ENCODE data around the gene KNSTRN.

Gene KNSTRN

GRCh38 chr15:40410476-40410875, 28.0 kb downstream of the KNSTRN start:
- H3K27ac ChIP-seq (ENCODE audit: low read depth, low read length): no peak overlapping the region
- H3K9me3 ChIP-seq (ENCODE audit: control insufficient read depth, insufficient read depth, low read depth, low read length): no peaks in the 10 kb centered on the region
- no peaks in the 10 kb centered on the region for H3K27me3 ChIP-seq (ENCODE audit: control insufficient read depth, insufficient read depth, low read length)
- no peak overlapping the region for H3K4me3 ChIP-seq (ENCODE audit: low read depth, low read length)
- peaks cover 80% of the 10 kb centered on the region for H3K36me3 ChIP-seq (ENCODE audit: control insufficient read depth, insufficient read depth, low read length)
- no peak overlapping the region for H3K9ac ChIP-seq (ENCODE audit: low read length)
- 0 out of 2 replicates have a peak, but pooled peaks cover 4% of the 10 kb centered on the region for H3K4me1 ChIP-seq (ENCODE audit: control insufficient read depth, insufficient read depth, low read length)

- H3K27me3 ChIP-seq (ENCODE audit: control insufficient read depth, insufficient read depth, low read length): no peaks in the 10 kb centered on the region
- H3K27ac ChIP-seq (ENCODE audit: low read depth, low read length): no peak overlapping the region
- H3K9ac ChIP-seq (ENCODE audit: low read length): no peak overlapping the region
- 0 out of 2 replicates have a peak, but pooled peaks cover 1% of the 10 kb centered on the region for H3K4me1 ChIP-seq (ENCODE audit: control insufficient read depth, insufficient read depth, low read length)
- no peaks in the 10 kb centered on the region for H3K9me3 ChIP-seq (ENCODE audit: control insufficient read depth, insufficient read depth, low read depth, low read length)
- H3K36me3 ChIP-seq (ENCODE audit: control insufficient read depth, insufficient read depth, low read length): peaks cover 92% of the 10 kb centered on the region
- H3K4me3 ChIP-seq (ENCODE audit: low read depth, low read length): no peak overlapping the region
Observed at GRCh38 chr15:40412095-40412759, 29.7 kb downstream of the KNSTRN start.

- H3K27me3 ChIP-seq (ENCODE audit: control insufficient read depth, insufficient read depth, low read length): no peaks in the 10 kb centered on the region
- H3K4me1 ChIP-seq (ENCODE audit: control insufficient read depth, insufficient read depth, low read length): no peaks in the 10 kb centered on the region
- H3K9ac ChIP-seq (ENCODE audit: low read length): no peak overlapping the region
- no peak overlapping the region for H3K27ac ChIP-seq (ENCODE audit: low read depth, low read length)
- H3K9me3 ChIP-seq (ENCODE audit: control insufficient read depth, insufficient read depth, low read depth, low read length): no peaks in the 10 kb centered on the region
- H3K4me3 ChIP-seq (ENCODE audit: low read depth, low read length): no peak overlapping the region
- peaks cover 91% of the 10 kb centered on the region for H3K36me3 ChIP-seq (ENCODE audit: control insufficient read depth, insufficient read depth, low read length)
Observed at GRCh38 chr15:40413036-40413435, 30.5 kb downstream of the KNSTRN start.

- Histone ChIP-seq H3K4me3 (ENCODE audit: low read depth, low read length) (no peak overlapping the region), H3K9ac (ENCODE audit: low read length) (no peak overlapping the region), H3K27me3 (ENCODE audit: control insufficient read depth, insufficient read depth, low read length) (no peaks in the 10 kb centered on the region), H3K36me3 (ENCODE audit: control insufficient read depth, insufficient read depth, low read length) (peaks cover 83% of the 10 kb centered on the region), H3K4me1 (ENCODE audit: control insufficient read depth, insufficient read depth, low read length) (no peaks in the 10 kb centered on the region), H3K27ac (ENCODE audit: low read depth, low read length) (no peak overlapping the region), H3K9me3 (ENCODE audit: control insufficient read depth, insufficient read depth, low read depth, low read length) (no peaks in the 10 kb centered on the region)
Observed at GRCh38 chr15:40414816-40415215, 32.3 kb downstream of the KNSTRN start.

GRCh38 chr15:40415226-40415625, 32.7 kb downstream of the KNSTRN start:
- no peaks in the 10 kb centered on the region for H3K9me3 ChIP-seq (ENCODE audit: control insufficient read depth, insufficient read depth, low read depth, low read length)
- H3K9ac ChIP-seq (ENCODE audit: low read length): no peak overlapping the region
- peaks cover 80% of the 10 kb centered on the region for H3K36me3 ChIP-seq (ENCODE audit: control insufficient read depth, insufficient read depth, low read length)
- no peaks in the 10 kb centered on the region for H3K27me3 ChIP-seq (ENCODE audit: control insufficient read depth, insufficient read depth, low read length)
- no peaks in the 10 kb centered on the region for H3K4me1 ChIP-seq (ENCODE audit: control insufficient read depth, insufficient read depth, low read length)
- H3K27ac ChIP-seq (ENCODE audit: low read depth, low read length): no peak overlapping the region
- H3K4me3 ChIP-seq (ENCODE audit: low read depth, low read length): no peak overlapping the region

DNA sequence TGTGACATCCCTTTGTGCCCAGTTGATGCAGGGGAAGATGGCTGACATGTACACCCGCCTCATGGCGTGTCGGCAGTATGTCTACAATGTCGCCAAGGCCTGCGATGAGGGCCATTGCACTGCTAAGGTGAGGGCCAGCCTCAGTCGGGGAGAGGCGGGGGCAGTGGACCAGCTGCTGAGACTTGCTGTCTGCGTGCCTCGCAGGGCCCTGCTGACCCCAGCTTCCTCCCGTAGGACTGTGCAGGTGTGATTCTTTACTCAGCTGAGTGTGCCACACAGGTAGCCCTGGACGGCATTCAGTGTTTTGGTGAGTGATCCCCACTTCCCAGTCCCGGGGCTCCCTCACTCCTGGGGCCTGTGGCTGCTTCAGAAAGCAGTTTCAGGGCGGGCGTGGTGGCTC, 33.5 kb downstream of the KNSTRN start:
- no peaks in the 10 kb centered on the region for H3K9me3 ChIP-seq (ENCODE audit: control insufficient read depth, insufficient read depth, low read depth, low read length)
- H3K27ac ChIP-seq (ENCODE audit: low read depth, low read length): no peak overlapping the region
- H3K9ac ChIP-seq (ENCODE audit: low read length): no peak overlapping the region
- H3K27me3 ChIP-seq (ENCODE audit: control insufficient read depth, insufficient read depth, low read length): no peaks in the 10 kb centered on the region
- peaks cover 6% of the 10 kb centered on the region; the same call in 1 of the 2 replicates for H3K4me1 ChIP-seq (ENCODE audit: control insufficient read depth, insufficient read depth, low read length)
- H3K36me3 ChIP-seq (ENCODE audit: control insufficient read depth, insufficient read depth, low read length): peaks cover 71% of the 10 kb centered on the region
- no peak overlapping the region for H3K4me3 ChIP-seq (ENCODE audit: low read depth, low read length)

DNA sequence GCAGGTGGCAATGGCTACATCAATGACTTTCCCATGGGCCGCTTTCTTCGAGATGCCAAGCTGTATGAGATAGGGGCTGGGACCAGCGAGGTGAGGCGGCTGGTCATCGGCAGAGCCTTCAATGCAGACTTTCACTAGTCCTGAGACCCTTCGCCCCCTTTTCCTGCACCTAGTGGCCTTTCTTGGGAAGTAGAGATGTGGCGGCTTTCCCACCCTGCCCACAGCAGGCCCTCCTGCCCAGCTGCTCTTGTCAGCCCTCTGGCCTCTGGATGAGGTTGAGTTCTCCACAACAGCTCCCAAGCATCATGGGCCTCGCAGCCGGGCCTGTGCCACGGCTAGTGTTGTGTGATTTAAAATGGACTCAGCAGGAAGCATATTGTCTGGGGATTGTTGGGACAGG, 35.6 kb downstream of the KNSTRN start:
- Histone ChIP-seq H3K27ac (ENCODE audit: low read depth, low read length) (no peak overlapping the region), H3K9ac (ENCODE audit: low read length) (no peak overlapping the region), H3K36me3 (ENCODE audit: control insufficient read depth, insufficient read depth, low read length) (peaks cover 51% of the 10 kb centered on the region), H3K27me3 (ENCODE audit: control insufficient read depth, insufficient read depth, low read length) (0 out of 2 replicates have a peak, but pooled peaks cover 2% of the 10 kb centered on the region), H3K4me3 (ENCODE audit: low read depth, low read length) (no peak overlapping the region), H3K9me3 (ENCODE audit: control insufficient read depth, insufficient read depth, low read depth, low read length) (no peaks in the 10 kb centered on the region), H3K4me1 (ENCODE audit: control insufficient read depth, insufficient read depth, low read length) (peaks cover 13% of the 10 kb centered on the region)

GRCh38 chr15:40420071-40420713, 37.7 kb downstream of the KNSTRN start:
- H3K4me1 ChIP-seq (ENCODE audit: control insufficient read depth, insufficient read depth, low read length): peaks cover 13% of the 10 kb centered on the region
- H3K9ac ChIP-seq (ENCODE audit: low read length): no peak overlapping the region
- H3K9me3 ChIP-seq (ENCODE audit: control insufficient read depth, insufficient read depth, low read depth, low read length): no peaks in the 10 kb centered on the region
- H3K27me3 ChIP-seq (ENCODE audit: control insufficient read depth, insufficient read depth, low read length): 0 out of 2 replicates have a peak, but pooled peaks cover 2% of the 10 kb centered on the region
- H3K4me3 ChIP-seq (ENCODE audit: low read depth, low read length): no peak overlapping the region
- peaks cover 30% of the 10 kb centered on the region for H3K36me3 ChIP-seq (ENCODE audit: control insufficient read depth, insufficient read depth, low read length)
- no peak overlapping the region for H3K27ac ChIP-seq (ENCODE audit: low read depth, low read length)

- Histone ChIP-seq H3K9ac (ENCODE audit: low read length) (no peak overlapping the region), H3K36me3 (ENCODE audit: control insufficient read depth, insufficient read depth, low read length) (peaks cover 24% of the 10 kb centered on the region), H3K27ac (ENCODE audit: low read depth, low read length) (no peak overlapping the region), H3K9me3 (ENCODE audit: control insufficient read depth, insufficient read depth, low read depth, low read length) (no peaks in the 10 kb centered on the region), H3K4me1 (ENCODE audit: control insufficient read depth, insufficient read depth, low read length) (peaks cover 13% of the 10 kb centered on the region), H3K4me3 (ENCODE audit: low read depth, low read length) (no peak overlapping the region), H3K27me3 (ENCODE audit: control insufficient read depth, insufficient read depth, low read length) (0 out of 2 replicates have a peak, but pooled peaks cover 2% of the 10 kb centered on the region)
Observed at GRCh38 chr15:40420793-40421192, 38.3 kb downstream of the KNSTRN start.

DNA sequence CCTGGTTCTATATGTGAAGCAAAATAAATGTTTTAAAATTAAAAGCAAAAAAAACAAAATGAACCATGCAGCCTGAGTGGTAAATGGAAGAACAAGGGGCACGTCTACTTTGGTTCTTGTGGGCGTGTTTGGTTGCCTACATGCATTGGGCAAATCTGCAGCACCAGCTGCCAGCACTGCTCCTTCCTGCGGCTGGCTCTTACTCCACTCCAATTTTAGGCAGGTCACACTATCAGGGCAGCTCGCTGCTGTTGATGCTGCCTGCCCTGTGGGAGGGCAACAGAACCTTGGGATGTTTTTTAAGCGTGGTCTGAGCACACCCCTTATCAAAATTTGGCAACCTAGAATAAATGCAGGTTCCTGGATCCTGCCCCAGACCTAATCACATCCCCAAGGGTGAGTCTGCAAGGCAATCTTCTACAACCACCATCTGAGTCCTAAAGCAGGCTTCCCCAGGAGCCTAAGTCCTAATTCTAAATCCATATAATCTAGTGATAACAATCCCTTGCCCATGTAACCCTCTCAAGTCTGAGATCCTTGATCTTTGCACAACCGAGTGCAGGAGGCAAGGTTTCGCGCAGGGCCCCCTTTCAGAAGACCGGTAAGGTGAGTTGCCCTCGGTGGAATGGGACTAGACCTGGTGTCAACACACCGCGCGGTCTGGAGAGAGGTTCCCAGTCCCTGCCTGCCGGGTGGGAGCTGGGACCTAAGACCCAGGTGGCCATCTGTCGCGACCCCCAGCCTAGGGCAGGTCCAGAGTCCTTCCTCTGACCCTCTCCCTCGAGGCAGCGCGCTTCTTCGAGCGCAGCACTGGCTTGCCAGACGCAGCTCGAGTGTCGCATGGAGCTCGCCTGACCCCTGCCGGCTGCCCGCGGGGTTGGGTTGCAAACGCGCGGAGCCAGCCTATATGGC, 39.0 kb downstream of the KNSTRN start:
- peaks cover 17% of the 10 kb centered on the region for H3K36me3 ChIP-seq (ENCODE audit: control insufficient read depth, insufficient read depth, low read length)
- 0 out of 2 replicates have a peak, but pooled peaks cover 2% of the 10 kb centered on the region for H3K27me3 ChIP-seq (ENCODE audit: control insufficient read depth, insufficient read depth, low read length)
- H3K4me1 ChIP-seq (ENCODE audit: control insufficient read depth, insufficient read depth, low read length): peaks cover 13% of the 10 kb centered on the region
- H3K9ac ChIP-seq (ENCODE audit: low read length): no peak overlapping the region
- H3K4me3 ChIP-seq (ENCODE audit: low read depth, low read length): peak overlapping the region; percentile 35
- no peaks in the 10 kb centered on the region for H3K9me3 ChIP-seq (ENCODE audit: control insufficient read depth, insufficient read depth, low read depth, low read length)
- no peak overlapping the region for H3K27ac ChIP-seq (ENCODE audit: low read depth, low read length)
